Muscle of leg (tissue), 16 donors: Measurements from ENCODE around the gene SLC25A22. TPM values are rescaled to one million over a fixed set of nuclear protein-coding genes. Genes with fewer than 3 reads are reported as not detected.
A peak's percentile ranks its signal among the peaks of the same experiment; 100 is the strongest.

ENCODE experiments used
- DNase-seq: peaks from one replicate; pipeline ENCODE4 v3.0.0; 2013
- H3K27ac ChIP-seq: one replicate; pipeline ENCODE4 v1.5.1; 2013; ENCODE audit warnings: mild to moderate bottlenecking, low read length, control low read depth
- H3K27me3 ChIP-seq: one replicate; pipeline ENCODE4 v1.6.1; 2013; ENCODE audit warnings: low read length; ENCODE audit not compliant: control insufficient read depth, insufficient read depth
- H3K36me3 ChIP-seq: one replicate; pipeline ENCODE4 v1.6.1; 2013; ENCODE audit warnings: low read length; ENCODE audit not compliant: control insufficient read depth, insufficient read depth
- H3K4me1 ChIP-seq: one replicate; pipeline ENCODE4 v1.6.1; 2013; ENCODE audit warnings: low read length; ENCODE audit not compliant: control insufficient read depth, insufficient read depth
- H3K4me3 ChIP-seq: one replicate; pipeline ENCODE4 v1.5.1; 2013; ENCODE audit warnings: low read length, control low read depth
- H3K9me3 ChIP-seq: replicated peaks from 2 replicates; pipeline ENCODE4 v1.6.1; 2013; ENCODE audit warnings: low read depth, low read length; ENCODE audit not compliant: control insufficient read depth
- WGBS: methylation state at CpG from one replicate; pipeline ENCODE4 v1.1.5; 2013; ENCODE audit warnings: missing lambda C conversion rate; ENCODE audit not compliant: insufficient coverage; 5-methylcytosine and 5-hydroxymethylcytosine counted together
- long read RNA-seq, 11 donors: transcript quantifications; one replicate each; lab custom pipeline, GENCODE V29; 2026
- polyA plus RNA-seq, 8 donors: library from polyadenylated mRNA; unstranded; fragments of 120-200 nt; gene quantifications; one replicate each; pipeline versions ENCODE4 v1.2.1 to v1.2.3, GENCODE V29; 2013; ENCODE audit warnings: inconsistent platforms in 1 of 8, low replicate concordance in 1 of 8; ENCODE audit not compliant: insufficient read length in 8 of 8, insufficient read depth in 1 of 8
- total RNA-seq: library from RNA; stranded (reverse); fragments of 120-200 nt; gene quantifications from one replicate; pipeline ENCODE4 v1.2.4, GENCODE V29; 2013

SLC25A22 gene
- 5.4 TPM for total RNA-seq
- polyA plus RNA-seq: 10 to 100 TPM; 10.4 to 15.8 (median 14.2) TPM
- long read RNA-seq, donor 1: 0 reads
- long read RNA-seq, donor 2: 0 reads
- long read RNA-seq, donor 3, partial matches to known transcripts: 0 of 3 reads
- long read RNA-seq, donor 3, other reads (novel, unspliced or antisense): 0 of 3 reads
- long read RNA-seq, donor 4, partial matches to known transcripts: 0 of 5 reads
- long read RNA-seq, donor 4, other reads (novel, unspliced or antisense): 0 of 5 reads
- long read RNA-seq, donor 5, partial matches to known transcripts: 0 of 3 reads
- long read RNA-seq, donor 5, other reads (novel, unspliced or antisense): 0 of 3 reads
- long read RNA-seq, donor 6, partial matches to known transcripts: 0 of 4 reads
- long read RNA-seq, donor 6, other reads (novel, unspliced or antisense): 0 of 4 reads
- long read RNA-seq, donor 7, partial matches to known transcripts: 0 of 4 reads
- long read RNA-seq, donor 7, other reads (novel, unspliced or antisense): 0 of 4 reads
- long read RNA-seq, donor 8: 0 reads
- long read RNA-seq, donor 9, partial matches to known transcripts: 0 of 2 reads
- long read RNA-seq, donor 9, other reads (novel, unspliced or antisense): 0 of 2 reads
- long read RNA-seq, donor 10, partial matches to known transcripts: 0 of 1 reads
- long read RNA-seq, donor 10, other reads (novel, unspliced or antisense): 0 of 1 reads
- long read RNA-seq, donor 11, partial matches to known transcripts: 0 of 4 reads
- long read RNA-seq, donor 11, other reads (novel, unspliced or antisense): 0 of 4 reads

GRCh38 chr11:798093-798713 lies at the start of gene SLC25A22:
Gene SLC25A22 (minus strand): TSS chr11:798281. CDS start chr11:795006, 3,275 bp downstream.
- peak; percentile 92 for DNase-seq
- Histone ChIP-seq H3K9me3 (no peaks in the 10 kb centered on the region), H3K27ac (peak within 1 kb of the TSS; percentile 97), H3K4me1 (peaks cover 55% of the 10 kb centered on the region), H3K27me3 (no peaks in the 10 kb centered on the region), H3K4me3 (peak within 1 kb of the TSS; percentile 75), H3K36me3 (peaks cover 48% of the 10 kb centered on the region)
- 5% methylated on average over 69 of the region's 69 CpGs for WGBS

DNA sequence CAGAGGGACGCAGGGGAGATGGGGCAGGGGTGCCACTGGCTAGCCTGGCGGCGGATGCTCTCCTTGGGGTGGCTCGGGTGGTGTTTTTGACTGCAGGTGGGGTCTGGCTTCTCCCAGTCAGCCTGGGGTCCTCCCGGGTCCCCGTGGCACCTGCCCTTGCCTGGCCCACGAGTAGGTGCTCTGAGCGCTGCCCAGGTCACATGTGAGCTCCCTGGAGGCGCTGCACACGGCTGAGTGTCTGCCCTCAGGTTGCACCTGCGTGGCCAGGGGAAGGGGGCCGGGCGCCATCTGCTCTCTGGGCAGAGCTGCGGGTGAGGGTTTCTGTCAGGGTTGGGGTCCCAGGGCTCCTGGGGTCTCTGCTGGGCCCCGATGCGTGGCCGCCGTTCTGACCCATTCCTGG lies 49.8 kb upstream of the SLC25A22 start:
- H3K27me3 ChIP-seq: peaks cover 21% of the 10 kb centered on the region
- peaks cover 61% of the 10 kb centered on the region for H3K4me1 ChIP-seq
- H3K36me3 ChIP-seq: no peaks in the 10 kb centered on the region
- H3K9me3 ChIP-seq: no peaks in the 10 kb centered on the region
- DNase-seq: no peak
- no peak overlapping the region for H3K27ac ChIP-seq
- no peak overlapping the region for H3K4me3 ChIP-seq
- WGBS: 78% methylated on average over 13 of the region's 18 CpGs

DNA sequence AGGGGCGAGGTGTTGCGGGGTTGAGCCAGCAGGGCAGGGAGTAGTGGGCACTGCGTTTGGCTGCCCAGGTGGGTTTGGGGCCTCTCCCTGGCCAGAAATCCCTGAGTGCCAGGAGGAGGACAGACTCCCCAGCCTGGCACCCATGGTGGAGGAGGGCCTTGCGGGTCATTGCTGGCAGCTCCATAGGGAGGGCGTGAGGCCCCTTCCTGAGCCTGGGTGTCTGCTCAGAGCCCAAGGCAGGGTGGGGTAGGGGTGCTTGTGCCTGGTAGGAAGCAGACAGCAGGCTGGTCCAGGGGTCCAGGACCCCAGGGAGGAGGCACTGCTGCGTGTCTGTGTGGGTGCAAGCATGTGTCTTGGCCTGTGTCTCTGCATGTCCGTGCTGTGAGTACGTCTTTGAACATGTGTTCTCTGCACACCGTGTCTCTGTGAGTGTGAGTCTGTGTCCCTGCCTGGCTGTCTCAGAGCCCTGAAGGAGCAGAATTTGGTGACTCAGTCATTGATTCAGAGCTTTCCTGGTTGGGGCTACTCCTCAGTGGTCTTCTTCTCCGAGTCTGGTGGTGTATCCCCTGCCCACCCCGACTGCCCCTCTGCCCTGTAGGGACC lies 48.5 kb upstream of the SLC25A22 start:
- Histone ChIP-seq H3K4me3 (no peak overlapping the region), H3K4me1 (peaks cover 62% of the 10 kb centered on the region), H3K36me3 (no peaks in the 10 kb centered on the region), H3K9me3 (no peaks in the 10 kb centered on the region), H3K27me3 (peaks cover 21% of the 10 kb centered on the region), H3K27ac (no peak overlapping the region)
- whole genome bisulfite sequencing: 59% methylated on average over 11 of the region's 11 CpGs
- DNase-seq: no peak

- Histone ChIP-seq H3K4me1 (peaks cover 62% of the 10 kb centered on the region), H3K4me3 (no peak overlapping the region), H3K27ac (peak overlapping the region; percentile 93), H3K27me3 (peaks cover 20% of the 10 kb centered on the region), H3K9me3 (no peaks in the 10 kb centered on the region), H3K36me3 (peaks cover 4% of the 10 kb centered on the region)
- 53% methylated on average over 7 of the region's 8 CpGs for WGBS
- no peak for DNase-seq
Measured at GRCh38 chr11:845872-846495, 47.9 kb upstream of the SLC25A22 start.

- Histone ChIP-seq H3K4me1 (peaks cover 62% of the 10 kb centered on the region), H3K4me3 (peak overlapping the region; percentile 86), H3K36me3 (peaks cover 14% of the 10 kb centered on the region), H3K27me3 (peaks cover 10% of the 10 kb centered on the region), H3K27ac (peak overlapping the region; percentile 93), H3K9me3 (no peaks in the 10 kb centered on the region)
- DNase-seq: peak; percentile 97
- 21% methylated on average over 16 of the region's 31 CpGs for WGBS
Measured at GRCh38 chr11:844693-845644, 46.9 kb upstream of the SLC25A22 start.

DNA sequence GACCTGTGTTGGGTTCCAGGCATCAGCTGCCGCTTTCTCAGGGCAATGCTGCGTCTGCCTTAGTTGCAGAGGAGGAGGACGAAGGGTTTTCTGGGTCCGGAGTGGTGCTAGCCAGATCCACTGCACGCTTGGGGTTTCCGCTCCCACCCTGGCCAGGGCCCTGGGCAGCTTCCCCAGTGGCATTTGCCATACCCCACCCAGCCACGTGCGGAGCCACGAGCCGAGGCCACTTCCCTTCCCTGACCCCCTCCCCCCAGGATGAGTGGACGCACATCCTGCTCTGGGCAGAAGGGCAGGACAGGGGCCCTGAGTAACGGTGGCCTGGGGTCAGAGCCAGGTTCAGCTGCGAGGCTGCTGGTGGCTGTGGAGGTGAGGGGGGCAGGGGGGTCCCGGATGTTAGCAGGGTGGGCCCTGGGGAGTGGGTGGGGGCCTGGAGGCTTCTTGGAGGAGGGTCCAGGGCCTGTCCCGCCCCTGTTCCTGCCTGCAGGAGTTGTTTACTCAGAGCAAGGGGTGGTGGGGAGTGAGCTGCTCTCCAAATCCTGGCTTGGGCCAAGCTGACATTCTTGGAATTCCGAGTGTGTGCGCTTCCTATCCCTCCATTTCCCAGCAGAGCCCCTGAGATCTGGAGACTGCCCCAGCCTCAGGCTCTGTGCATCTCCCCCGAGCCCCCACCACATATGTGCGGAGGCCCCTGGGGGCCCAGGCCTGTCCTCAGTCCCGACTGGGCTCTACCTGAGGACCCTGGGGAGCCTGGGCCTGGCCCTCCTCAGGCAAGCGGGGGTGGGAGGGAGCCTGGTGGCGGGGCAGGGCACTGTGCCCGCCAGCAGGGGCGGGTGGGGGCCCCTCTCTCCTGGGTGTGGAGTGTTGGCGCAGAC lies 46.0 kb upstream of the SLC25A22 start:
- Histone ChIP-seq H3K27me3 (peaks cover 7% of the 10 kb centered on the region), H3K4me3 (peak overlapping the region; percentile 86), H3K9me3 (no peaks in the 10 kb centered on the region), H3K36me3 (peaks cover 23% of the 10 kb centered on the region), H3K4me1 (peaks cover 66% of the 10 kb centered on the region), H3K27ac (peak overlapping the region; percentile 93)
- WGBS: under 1% methylated on average over 12 of the region's 25 CpGs
- DNase-seq: peak; percentile 97

GRCh38 chr11:843086-843734 lies 45.1 kb upstream of the SLC25A22 start:
- H3K4me3 ChIP-seq: peak overlapping the region; percentile 86

More at GRCh38 chr11:843086-843734, 45.1 kb upstream of the SLC25A22 start:
- H3K27ac ChIP-seq: peak overlapping the region; percentile 93
- peaks cover 32% of the 10 kb centered on the region for H3K36me3 ChIP-seq
- H3K4me1 ChIP-seq: peaks cover 65% of the 10 kb centered on the region
- under 1% methylated on average over 43 of the region's 53 CpGs for WGBS
- no peaks in the 10 kb centered on the region for H3K27me3 ChIP-seq
- DNase-seq: no peak
- no peaks in the 10 kb centered on the region for H3K9me3 ChIP-seq
